Bladder microvascular endothelial cell (primary cell): ENCODE measurements around the gene TM6SF1. TPM values are rescaled to one million over a fixed set of nuclear protein-coding genes. Genes with fewer than 3 reads are reported as not detected.

Experiments
- total RNA-seq: library from RNA; depleted of rRNA; stranded (reverse); fragments of >200 nt; gene quantifications from 2 replicates; pipeline ENCODE4 v1.2.3, GENCODE V29; 2014

TM6SF1 gene
- 19.6 and 70.5 TPM in 2 replicates for total RNA-seq

GRCh38 chr15:83106994-83107840 lies at the start of gene TM6SF1:
Gene TM6SF1 (plus strand): TSS chr15:83107645. CDS start chr15:83107681, 36 bp downstream.

GRCh38 chr15:83066734-83067637 lies 40.5 kb upstream of the TM6SF1 start, which contains the start of gene BTBD1:
Gene BTBD1 (minus strand): TSS chr15:83067252. CDS start chr15:83067151, 101 bp downstream.

Other genes with a start within 250 kb of the TM6SF1 start
- gene HOMER2, start 154.9 kb upstream of the TM6SF1 start, total RNA-seq, result 0.38 and 0.49 TPM in 2 replicates
- 19.6 and 27.8 TPM in 2 replicates for gene RAMAC, start 121.4 kb upstream of the TM6SF1 start, total RNA-seq
- 6.5 and 10.1 TPM in 2 replicates for gene C15orf40, start 96.0 kb upstream of the TM6SF1 start, total RNA-seq
- gene BTBD1, start 40.4 kb upstream of the TM6SF1 start, total RNA-seq, result 68.6 and 111 TPM in 2 replicates
- gene HDGFL3, start 100.2 kb downstream of the TM6SF1 start, total RNA-seq, result 30.9 and 108 TPM in 2 replicates
- 0.49 and 9.9 TPM in 2 replicates for gene BNC1, start 177.0 kb downstream of the TM6SF1 start, total RNA-seq